ENCODE data around the gene IL2RA. TPM values are rescaled to one million over a fixed set of nuclear protein-coding genes. Genes with fewer than 3 reads are reported as not detected.
"Not testable (repeated sequence)": the region's sequence is repeated elsewhere in the genome, so short reads cannot be mapped to it uniquely, and the experiment has no call there.

Gene IL2RA
- polyA plus RNA-seq, 1 donor = 0.05 TPM

DNA sequence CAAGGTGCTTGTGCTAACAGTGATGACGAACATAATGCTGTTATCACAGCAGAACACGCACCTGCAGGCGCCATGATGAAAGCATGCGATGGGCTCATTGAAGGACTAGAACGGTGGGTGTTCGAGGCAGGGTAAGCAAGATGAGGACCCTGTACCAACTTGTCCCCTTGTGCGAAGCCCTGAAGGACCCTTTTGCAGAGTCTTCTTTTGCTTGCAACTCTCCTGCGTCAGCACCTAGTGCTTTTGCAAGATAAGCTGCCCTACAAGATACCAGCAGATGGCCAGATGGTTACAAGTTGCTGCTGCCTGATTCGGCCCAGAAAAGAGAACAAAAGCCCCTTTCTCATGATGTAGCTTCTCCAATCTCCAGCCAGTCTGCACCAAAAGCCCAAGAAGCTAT is 80.6 kb downstream of the IL2RA start:
- no peak for DNase-seq

DNA sequence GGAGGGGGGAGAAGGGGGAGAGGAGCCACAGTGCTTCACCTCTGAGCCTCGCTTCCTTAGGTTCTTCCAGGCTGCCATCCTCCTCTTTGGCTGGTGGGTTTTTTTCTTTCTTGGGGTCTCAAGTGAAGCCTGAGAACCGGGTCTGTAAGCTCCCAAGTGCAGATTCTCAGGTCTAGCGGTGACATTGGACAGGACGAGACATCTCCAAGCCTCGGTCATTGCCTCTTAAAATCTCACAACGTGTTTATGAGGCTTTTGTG is 84.0 kb downstream of the IL2RA start:
- DNase-seq = no peak

DNA sequence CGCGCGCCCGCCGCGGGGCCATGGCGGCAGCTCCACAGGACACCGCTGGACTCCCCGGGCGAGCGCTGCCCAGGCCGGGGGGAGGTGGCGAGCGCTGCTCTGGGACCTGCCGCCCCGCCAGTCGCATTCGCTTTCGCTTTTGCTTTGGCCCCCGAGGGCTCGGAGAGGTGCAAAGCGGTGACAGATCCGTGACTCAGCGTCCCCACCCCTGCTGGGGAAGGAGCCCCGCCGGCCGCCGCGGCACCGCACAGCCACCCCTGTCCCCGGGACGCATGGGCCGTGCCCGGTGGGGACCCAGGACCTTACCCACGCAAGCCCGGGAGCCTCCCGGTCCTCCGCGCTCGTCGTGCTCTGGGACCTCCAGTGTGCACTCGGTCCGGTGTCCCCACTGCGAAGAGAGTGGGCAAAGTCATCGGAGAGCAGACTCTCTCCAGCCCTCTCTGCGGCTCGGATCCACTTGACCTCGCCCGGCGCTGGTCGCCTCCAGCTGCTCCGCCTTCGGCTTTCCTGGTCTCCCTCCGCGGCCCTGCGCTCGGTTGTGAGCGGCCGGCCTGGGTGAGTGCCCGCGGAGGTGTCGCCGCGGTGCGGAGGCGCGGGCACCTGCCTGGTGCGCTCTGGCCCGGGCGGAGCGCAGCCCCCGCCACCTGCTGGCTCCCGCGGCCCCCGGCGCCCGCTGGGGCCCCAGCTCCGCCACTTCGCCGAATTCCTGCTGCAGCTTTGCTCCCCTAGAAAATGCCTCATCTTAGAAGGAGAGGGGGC is 84.5 kb downstream of the IL2RA start, which contains the start of gene IL15RA:
TSS of gene IL15RA (minus strand) at position 73 of the 759 bp plus-strand sequence. CDS start at position 22, 51 bp downstream.
- DNase-seq = peak; percentile 45

DNA sequence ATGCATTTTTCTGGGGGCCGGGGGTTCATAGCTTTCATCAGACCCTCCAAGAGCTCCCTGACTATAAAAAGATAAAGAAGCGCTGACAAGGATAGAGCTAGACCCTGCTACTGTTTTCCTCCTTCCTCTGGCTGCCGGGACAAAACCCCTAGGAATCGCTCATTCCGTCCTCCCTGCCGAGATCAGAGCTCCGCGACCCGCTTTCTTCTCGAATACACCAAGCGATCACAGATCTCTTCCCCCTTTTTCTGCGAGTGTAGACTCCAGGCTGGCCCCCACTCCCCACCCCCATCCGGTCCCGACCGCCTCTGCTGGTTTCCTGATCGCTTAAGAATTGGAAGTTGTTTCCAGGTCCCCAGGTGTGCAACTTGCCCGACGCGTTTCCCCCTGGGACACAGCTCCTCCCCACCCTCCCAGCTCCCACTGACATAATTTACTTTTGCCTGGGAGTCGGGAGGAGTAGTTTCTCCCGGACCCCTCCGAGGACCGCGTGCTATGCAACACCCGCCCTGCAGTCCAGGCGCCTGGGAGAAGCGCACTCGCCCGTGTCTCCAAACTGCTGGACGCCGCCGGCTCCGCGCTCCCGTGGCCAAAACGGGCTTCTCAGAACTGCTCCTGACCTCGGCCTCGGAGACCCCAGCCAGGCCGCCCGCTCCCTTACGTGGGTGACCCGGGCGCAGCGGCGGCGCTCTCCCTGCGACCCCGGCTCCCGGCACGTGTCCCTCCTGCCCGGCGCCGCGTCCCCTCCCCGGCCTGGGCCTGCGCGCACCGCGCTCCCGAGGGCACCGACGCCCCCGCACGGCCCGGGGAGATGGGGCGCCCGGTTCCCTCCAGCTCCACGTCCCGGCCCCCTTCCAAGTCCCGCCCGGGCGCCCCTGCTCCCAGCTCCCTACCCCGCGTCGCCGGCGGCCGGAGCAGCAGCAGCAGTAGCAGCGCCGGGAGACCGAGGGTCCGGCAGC is 85.4 kb downstream of the IL2RA start:
- peak; percentile 28 for DNase-seq

DNA sequence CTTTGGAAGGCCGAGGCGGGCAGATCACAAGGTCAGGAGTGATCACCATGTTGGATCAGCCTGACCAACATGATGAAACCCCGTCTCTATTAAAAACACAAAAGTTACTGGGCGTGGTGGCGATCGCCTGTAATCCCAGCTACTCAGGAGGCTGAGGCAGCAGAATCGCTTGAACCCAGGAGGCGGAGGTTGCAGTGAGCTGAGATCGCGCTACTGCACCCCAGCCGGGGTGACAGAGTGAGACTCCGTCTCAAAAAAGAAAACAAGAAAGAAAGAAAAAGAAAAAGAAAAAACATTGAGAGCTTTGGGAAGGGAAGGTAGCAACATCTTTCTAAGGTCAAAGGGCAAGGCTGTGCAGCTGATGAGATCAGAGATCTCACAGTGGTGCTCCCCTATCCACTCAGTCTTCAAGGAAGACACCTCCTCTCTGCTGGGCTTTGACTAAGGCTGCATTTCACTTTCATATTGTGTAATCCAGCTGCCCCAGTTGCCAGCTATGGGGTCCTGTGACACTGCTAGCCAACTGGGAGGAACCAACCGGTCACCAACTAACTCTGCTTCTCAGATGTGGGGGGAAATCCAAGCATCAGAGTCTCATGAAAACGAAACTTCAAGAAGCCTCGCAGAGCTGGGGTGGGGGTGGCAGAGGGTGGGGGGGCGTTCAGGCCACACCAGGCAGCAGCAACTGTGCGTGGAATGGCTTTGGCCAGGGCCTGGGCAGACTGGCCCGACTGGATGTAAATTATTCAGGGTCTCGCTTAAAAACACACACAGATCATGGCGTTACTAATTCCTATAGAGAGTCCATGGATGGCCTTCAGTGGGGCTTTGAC is 86.3 kb downstream of the IL2RA start:
- no peak for DNase-seq

DNA sequence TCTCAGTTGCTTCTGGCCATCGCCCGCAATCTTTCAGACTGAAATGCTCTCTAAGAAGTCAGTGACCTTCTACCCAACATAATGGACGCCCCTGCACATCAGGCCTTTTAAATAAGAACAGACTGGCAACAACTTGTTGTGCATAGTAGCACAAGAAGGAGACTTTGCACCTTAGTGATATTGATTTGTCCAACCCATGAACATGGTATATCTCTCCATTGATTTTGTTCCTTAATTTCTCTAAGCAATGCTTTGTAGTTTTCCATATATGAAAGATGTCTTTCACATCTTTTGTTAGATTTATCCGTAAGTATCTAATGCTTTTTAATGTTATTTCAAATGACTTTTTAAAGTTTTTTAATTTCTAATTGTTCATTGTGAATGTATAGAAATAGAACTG is 89.1 kb downstream of the IL2RA start:
- no peak for DNase-seq

DNA sequence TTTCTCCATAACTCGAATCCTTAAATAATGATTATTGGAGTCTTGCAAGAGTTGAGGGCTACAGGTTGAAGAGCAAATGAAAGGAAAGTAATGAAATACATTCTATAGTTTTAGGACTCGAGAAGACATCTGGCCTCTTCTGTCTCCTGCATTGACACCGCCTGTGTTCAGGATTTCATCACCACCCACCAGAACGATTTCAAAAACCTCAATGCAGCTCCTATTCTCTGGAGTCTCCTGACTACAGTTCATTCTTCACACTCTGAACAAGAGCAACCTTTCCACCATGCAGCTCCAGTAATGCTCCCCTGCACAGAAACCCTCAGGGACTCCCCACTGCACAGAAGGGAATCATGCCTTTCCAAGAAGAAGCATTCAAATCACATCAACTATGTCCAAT is 90.3 kb downstream of the IL2RA start:
- no peak for DNase-seq

DNA sequence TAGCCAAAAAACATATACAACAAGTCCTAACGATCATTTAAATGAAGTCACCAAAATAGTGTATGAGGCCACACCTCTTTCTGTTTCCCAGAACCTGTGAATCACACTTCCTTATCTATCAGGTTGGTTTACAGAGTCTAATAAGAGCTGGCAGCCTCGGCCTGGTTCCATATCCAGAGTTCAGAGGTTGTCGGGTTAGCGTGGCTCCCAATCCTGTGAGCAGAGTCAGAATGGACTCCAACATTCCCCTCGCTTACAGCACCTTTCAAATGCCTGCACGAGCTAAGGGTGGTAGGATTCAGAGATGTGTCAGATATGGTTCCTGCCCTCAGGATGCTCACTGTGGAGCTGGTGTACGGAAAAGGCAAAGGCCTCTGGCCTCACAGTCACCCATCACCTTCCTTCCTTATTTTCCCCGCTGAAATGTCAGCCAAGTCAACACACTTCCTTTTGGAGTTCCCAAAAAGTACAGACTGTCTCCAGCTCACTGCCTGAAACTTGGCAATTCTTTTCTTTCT is 90.8 kb downstream of the IL2RA start:
- DNase-seq = no peak

DNA sequence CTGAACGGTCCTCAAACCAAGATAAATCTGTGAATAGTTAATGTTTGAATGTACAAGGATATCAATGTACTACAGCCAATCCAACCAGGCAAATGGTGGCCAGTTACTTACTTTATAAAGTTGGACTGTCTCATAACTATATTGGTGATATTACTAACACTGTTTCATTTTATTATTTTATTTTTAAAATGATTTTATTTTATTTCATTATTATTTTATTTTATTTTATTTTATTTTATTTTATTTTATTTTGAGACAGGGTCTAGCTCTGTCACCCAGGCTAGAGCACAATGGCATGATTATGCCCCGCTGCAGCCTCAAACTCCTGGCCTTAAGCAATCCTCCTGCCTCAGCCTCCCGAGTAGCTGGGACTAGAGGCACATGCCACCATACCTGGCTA is 91.6 kb downstream of the IL2RA start:
- no peak for DNase-seq

DNA sequence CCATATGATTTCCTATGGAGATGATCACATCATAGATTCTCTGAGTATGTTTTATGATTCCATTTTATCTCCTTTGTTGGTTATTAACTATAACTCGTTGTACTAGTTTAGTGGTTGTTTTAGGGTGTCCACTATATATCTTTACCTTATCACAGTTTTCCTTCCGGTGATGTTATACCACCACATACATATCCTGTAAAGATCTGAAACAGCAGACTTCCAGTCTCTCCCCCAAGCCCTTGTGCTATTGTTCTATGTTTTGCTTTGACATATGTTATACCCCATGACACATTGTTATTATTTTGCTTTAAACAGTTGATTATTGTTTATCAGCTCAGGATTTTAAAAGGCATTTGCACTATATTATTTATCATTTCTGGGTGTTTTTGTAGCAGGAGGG is 92.1 kb downstream of the IL2RA start:
- no peak for DNase-seq

DNA sequence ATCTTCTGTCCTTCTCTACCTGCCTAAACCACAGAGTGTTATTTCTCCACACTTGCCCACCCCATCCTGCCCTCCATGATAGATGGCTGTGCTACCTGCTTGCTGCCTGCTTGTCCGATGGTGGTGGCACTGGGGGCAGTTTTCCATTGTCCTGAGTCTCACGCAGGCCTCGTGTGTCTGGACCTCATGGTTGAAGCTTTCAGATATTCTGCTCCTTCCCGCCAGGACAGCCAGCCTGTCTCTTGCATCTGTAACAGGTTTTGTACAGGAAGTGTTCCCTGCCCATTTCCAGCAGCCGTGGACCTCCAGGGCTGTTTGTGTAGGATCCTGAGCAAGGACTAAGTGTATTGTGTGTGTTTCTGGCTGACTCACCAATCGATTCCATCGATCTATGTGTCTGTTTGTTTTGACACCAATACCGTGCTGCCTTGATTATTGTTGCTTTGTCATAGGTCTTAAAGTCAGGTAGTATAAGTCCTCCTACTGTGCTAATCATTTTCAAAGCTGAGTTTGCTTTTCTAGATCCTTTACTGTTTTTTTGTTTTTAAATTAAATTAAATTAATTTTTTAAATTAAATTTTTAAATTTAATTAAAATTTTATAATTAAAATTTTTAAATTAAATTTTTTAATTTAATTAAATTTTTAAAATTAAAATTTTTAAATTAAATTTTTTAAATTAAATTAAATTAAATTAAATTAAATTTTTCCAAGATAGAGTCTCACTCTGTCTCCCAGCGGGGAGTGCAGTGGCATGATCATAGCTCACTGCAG is 93.3 kb downstream of the IL2RA start:
- no peak for DNase-seq

DNA sequence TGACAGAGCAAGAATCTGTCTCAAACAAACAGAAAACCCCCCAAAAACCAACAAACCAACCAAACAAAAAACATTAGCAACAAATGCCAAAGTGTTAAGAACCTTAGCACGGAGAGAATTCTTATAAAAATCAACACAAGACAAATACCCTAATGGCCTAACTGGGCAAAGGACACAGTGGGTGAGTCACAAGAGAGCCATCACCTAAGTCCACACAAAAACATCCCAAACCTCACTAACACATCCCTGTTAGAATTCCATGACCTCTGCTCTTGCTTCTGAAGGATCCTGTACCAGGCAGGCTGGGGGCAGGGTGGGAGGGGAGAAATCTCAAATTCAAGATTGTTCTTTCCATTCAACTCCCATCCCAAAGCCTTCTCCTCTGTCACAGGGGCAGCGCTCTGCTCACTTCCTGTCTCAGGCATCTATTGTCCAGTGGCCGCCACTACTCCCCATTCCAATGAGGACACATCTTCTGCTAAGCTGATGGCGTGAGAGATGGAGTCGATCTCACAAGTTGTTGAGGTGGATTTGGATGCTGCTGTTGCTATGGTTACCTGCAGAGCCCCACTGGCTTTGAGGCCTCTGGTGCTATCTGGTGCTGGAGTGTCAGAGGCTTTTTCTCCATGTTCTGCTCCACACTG is 94.0 kb downstream of the IL2RA start:
- DNase-seq = no peak

DNA sequence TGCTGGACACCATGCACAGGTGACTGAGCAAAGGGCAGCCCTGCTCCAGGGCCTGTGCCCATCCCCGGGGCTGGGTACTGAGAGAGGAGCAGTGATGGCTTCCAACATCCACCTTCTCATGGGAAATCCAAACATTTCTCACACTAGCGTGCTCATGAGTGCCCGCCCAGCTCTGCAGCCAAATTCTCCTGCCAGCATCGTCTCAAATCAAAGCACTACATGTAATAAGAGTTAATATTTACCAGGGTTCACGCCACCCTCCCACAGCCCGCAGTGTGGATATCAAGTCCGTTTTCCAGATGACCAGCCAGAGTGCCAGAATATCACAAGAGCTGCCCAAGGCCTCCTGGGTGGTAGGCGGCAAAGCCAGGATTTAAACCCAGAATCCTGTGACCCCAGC is 96.9 kb downstream of the IL2RA start:
- no peak for DNase-seq

DNA sequence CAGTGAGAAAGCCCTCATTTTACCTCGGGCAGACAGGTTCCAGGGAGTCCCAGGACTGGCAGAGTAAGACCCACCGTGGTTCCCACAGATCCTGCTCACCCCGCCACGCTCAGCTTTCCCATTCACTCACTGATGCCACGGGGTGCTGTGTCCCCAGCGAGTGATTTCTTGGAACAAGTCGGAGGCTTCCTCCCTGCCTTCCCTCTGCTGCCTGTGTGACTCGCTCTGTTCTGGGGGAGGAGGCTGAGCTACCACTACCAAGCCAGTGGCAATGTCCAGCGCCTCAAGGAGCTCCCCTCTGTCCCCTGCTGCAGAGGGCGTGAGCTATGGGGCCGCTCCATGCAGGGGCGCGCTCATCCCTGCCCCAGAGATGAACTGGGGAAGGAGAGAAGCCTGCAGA is 97.4 kb downstream of the IL2RA start:
- DNase-seq = no peak

DNA sequence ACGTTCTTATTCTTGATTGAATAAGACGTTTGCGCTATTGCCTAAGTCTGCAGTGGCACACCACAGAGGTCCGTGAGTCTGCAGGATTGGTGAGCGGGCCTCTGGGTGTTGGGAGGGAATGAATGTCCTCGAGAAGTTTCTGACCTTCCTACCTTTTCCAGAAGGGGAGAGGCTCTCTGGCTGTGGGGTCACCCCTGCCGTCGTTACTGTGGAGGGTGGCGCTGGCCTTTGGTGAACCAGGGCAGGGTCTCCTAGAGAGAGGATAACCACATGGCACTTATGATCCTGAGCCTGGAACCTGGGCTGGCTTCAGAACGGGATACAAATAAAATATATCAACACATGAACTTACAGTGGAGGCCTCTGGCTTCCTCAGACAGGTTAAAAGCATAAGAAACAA is 98.6 kb downstream of the IL2RA start:
- DNase-seq = no peak

DNA sequence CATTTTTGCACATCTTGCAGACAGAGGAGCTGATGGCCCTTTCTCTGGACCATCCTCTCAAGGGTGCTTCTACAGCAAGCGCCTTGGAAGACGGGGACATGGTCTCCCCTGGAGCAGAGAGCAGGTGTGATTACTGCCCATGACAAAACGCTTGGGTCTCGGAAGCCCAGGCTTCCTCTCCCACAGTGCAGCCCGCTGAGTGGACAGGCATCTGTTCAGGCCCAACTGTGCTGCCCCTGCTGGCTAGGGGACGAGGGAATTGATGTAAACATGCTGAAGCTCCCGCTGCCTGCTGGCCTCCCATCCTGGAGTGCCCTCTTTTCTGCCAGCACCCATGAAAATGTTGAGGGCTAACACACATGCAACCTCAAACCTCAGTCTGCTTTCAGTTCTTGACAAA is 99.1 kb downstream of the IL2RA start:
- DNase-seq = no peak

DNA sequence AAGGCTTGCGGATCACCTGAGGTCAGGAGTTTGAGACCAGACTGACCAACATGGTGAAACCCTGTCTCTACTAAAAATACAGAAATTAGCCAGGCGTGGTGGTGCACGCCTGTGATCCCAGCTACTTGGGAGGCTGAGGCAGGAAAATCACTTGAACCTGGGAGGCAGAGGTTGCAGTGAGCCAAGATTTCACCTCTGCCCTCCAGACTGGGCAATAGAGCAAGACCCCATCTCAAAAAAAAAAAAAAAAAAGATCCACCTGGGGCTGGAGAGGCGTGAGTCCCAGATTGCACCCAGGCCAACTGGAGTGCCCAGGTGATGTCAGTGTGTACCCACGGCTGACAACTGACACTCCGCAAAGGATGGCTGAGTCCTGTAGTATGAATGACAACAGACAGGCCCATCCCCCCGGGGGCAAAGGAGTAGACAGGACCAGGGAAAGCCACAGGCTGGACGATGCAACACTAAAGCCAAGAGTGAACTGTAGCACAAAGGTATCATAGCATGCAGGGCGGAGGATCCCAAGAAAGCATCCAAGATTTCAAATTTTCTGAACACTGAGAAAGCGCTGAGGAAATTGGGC is 99.7 kb downstream of the IL2RA start:
- DNase-seq = not testable (repeated sequence)

DNA sequence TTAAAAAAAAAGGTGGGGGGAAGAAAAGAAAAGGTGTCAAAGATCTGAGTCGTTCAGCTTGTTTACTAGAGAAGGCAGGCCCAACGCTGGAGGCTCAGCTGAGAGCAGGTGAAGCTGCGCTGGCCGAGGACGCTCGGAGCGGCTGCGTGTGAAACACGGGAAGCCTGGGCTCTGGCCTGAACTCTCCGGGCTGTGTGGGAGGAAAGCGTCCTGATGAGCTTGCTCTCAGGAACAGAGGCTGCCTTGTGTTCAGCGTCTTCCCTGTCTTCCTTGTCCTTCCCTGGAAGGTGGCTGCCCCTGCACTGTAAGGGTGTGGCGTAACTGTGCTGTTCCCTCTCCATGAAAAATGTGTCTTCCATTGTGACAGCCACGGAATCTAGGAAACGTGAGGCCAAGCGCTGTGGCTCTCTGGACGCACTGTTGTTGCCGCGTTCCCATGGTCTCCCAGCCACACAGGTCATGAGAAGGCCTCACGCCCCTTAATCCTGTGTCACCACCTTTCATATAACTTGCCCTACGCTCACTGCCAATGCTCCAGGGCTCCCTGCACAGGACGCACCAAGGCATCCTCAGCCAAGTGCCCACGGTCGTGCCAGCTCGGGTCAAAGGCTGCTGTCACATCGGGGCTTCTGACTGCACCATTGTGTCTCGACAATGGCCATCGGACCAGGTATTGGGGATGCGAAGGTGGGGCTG is 100.6 kb downstream of the IL2RA start:
- no peak for DNase-seq

DNA sequence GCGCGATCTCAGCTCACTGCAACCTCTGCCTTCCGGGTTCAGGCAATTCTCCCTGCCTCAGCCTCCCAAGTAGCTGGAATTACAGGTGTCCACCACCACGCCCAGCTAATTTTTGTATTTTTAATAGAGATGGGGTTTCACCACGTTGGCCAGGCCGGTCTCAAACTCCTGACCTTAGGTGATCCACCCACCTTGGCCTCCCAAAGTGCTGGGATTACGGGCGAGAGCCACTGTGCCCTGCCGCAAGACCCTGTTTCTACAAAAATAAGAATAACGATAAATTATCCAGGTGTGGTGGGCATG is 101.2 kb downstream of the IL2RA start:
- DNase-seq = not testable (repeated sequence)

Measured in left kidney (tissue), 2 donors.